Coronary artery (tissue), 2 donors: ENCODE measurements around the gene RSRC2.
"Not testable (repeated sequence)": the region's sequence is repeated elsewhere in the genome, so short reads cannot be mapped to it uniquely, and the experiment has no call there.

Experiments used
- DNase-seq: peaks from one replicate; pipeline ENCODE4 v3.0.0-alpha.2; 2017; ENCODE audit warnings: low spot score
- H3K27ac ChIP-seq, 2 donors: fragments of 200-600 bp; sonication (generic); one replicate each; pipeline ENCODE4 v1.5.1; 2016 to 2019
- H3K4me3 ChIP-seq: fragments of 200-600 bp; sonication (generic); 2 replicates; pipeline ENCODE4 v1.5.1; 2016; ENCODE audit warnings: mild to moderate bottlenecking, moderate library complexity
- CTCF ChIP-seq: fragments of 200-600 bp; sonication (generic); IDR thresholded peaks from one replicate; pipeline ENCODE4 v1.5.1; 2019; ENCODE audit warnings: antibody characterized with exemption

Gene RSRC2

GRCh38 chr12:122526683-122527477 is at the start of gene RSRC2, which contains the start of gene KNTC1:
Gene RSRC2, minus strand, starts transcription at chr12:122526936. Its CDS starts 83 bp downstream, at chr12:122526853.
Gene KNTC1, plus strand, starts transcription at chr12:122527249. Its CDS starts 2,815 bp downstream, at chr12:122530064.
- Histone ChIP-seq H3K27ac (peak within 1 kb of the TSS; percentile 94 to 97), H3K4me3 (peak within 1 kb of the TSS; percentile 81)
- DNase-seq = peak; percentile 99
- no peak for TF ChIP-seq CTCF

GRCh38 chr12:122571821-122572220 is 45.1 kb upstream of the RSRC2 start:
- Histone ChIP-seq H3K4me3 (no peak overlapping the region), H3K27ac (no peak overlapping the region)
- no peak for TF ChIP-seq CTCF
- no peak for DNase-seq

- H3K27ac ChIP-seq = not testable (repeated sequence)
These were observed 43.3 kb upstream of the RSRC2 start for GRCh38 chr12:122570006-122570405.

GRCh38 chr12:122569288-122569687 is 42.6 kb upstream of the RSRC2 start:
- TF ChIP-seq CTCF = no peak
- Histone ChIP-seq H3K27ac (no peak overlapping the region), H3K4me3 (no peak overlapping the region)
- DNase-seq = no peak

More at GRCh38 chr12:122570006-122570405, 43.3 kb upstream of the RSRC2 start:
- not testable (repeated sequence) for DNase-seq, H3K4me3 ChIP-seq

GRCh38 chr12:122566816-122567215 is 40.1 kb upstream of the RSRC2 start:
- not testable (repeated sequence) for DNase-seq, H3K4me3 ChIP-seq, H3K27ac ChIP-seq

- H3K4me3 ChIP-seq = no peak overlapping the region
- no peak for DNase-seq
- TF ChIP-seq CTCF = no peak
- no peak overlapping the region for H3K27ac ChIP-seq
These were observed 36.6 kb upstream of the RSRC2 start for GRCh38 chr12:122563361-122563760.

GRCh38 chr12:122560138-122560537 is 33.4 kb upstream of the RSRC2 start:
- no peak overlapping the region for H3K4me3 ChIP-seq
- DNase-seq = no peak
- H3K27ac ChIP-seq = no peak overlapping the region
- no peak for TF ChIP-seq CTCF
